ENCODE measurements around the gene DAP3. TPM values are rescaled to one million over a fixed set of nuclear protein-coding genes. Genes with fewer than 3 reads are reported as not detected.

The DAP3 gene
- total and polyA plus RNA-seq, 4 donors, result 50.0 to 101 (median 92.3) TPM

- WGBS, 2 donors, result 33 to 34% methylated on average over 11 of the region's 11 CpGs
- peak; percentile 12 for TF ChIP-seq CTCF (IDR thresholded peaks at IDR 0.05; ENCODE audit: control extremely low read depth, extremely low read depth)
- Histone ChIP-seq H3K4me3 (no peak overlapping the region), H3K4me1 (ENCODE audit: control insufficient read depth in 5 of 5, insufficient read depth in 5 of 5, low read length in 5 of 5) (peaks cover 0 to 19% (median 8%) of the 10 kb centered on the region in 5 donors), H3K27ac (ENCODE audit: low read depth in 1 of 2, low read length in 1 of 2) (peak overlapping the region in 1 of 2 donors; percentile 83), H3K9ac (ENCODE audit: insufficient read depth in 1 of 2, low read length in 2 of 2) (no peak overlapping the region), H3K27me3 (ENCODE audit: control insufficient read depth in 3 of 3, insufficient read depth in 3 of 3, low read length in 2 of 3) (no peaks in the 10 kb centered on the region), H3K36me3 (ENCODE audit: control insufficient read depth in 4 of 4, insufficient read depth in 4 of 4, low read length in 4 of 4) (no peaks in the 10 kb centered on the region), H3K9me3 (ENCODE audit: control insufficient read depth in 4 of 4, insufficient read depth in 3 of 4, low read length in 3 of 4) (no peaks in the 10 kb centered on the region)
- ATAC-seq (ENCODE audit: insufficient read depth, low FRiP score), result peak; percentile 87
- peak; percentile 44 to 87 (median 86) for DNase-seq
Measured at GRCh38 chr1:155648207-155649147, 40.4 kb upstream of the DAP3 start.

- H3K27ac ChIP-seq (ENCODE audit: low read depth in 1 of 2, low read length in 1 of 2), result no peak overlapping the region
- H3K4me3 ChIP-seq, result no peak overlapping the region
- no peak overlapping the region for H3K9ac ChIP-seq (ENCODE audit: insufficient read depth in 1 of 2, low read length in 2 of 2)
- TF ChIP-seq CTCF (IDR thresholded peaks at IDR 0.05; ENCODE audit: control extremely low read depth, extremely low read depth), result no peak
- no peaks in the 10 kb centered on the region for H3K27me3 ChIP-seq (ENCODE audit: control insufficient read depth in 3 of 3, insufficient read depth in 3 of 3, low read length in 2 of 3)
- no peaks in the 10 kb centered on the region for H3K36me3 ChIP-seq (ENCODE audit: control insufficient read depth in 4 of 4, insufficient read depth in 4 of 4, low read length in 4 of 4)
- ATAC-seq (ENCODE audit: insufficient read depth, low FRiP score) (no peak), DNase-seq (no peak)
- H3K4me1 ChIP-seq (ENCODE audit: control insufficient read depth in 5 of 5, insufficient read depth in 5 of 5, low read length in 5 of 5), result peaks cover 0 to 19% (median 8%) of the 10 kb centered on the region in 5 donors
- no peaks in the 10 kb centered on the region for H3K9me3 ChIP-seq (ENCODE audit: control insufficient read depth in 4 of 4, insufficient read depth in 3 of 4, low read length in 3 of 4)
Measured at GRCh38 chr1:155649676-155650075, 39.2 kb upstream of the DAP3 start.

GRCh38 chr1:155650231-155650757, 38.6 kb upstream of the DAP3 start:
- Histone ChIP-seq H3K4me3 (no peak overlapping the region), H3K9me3 (ENCODE audit: control insufficient read depth in 4 of 4, insufficient read depth in 3 of 4, low read length in 3 of 4) (no peaks in the 10 kb centered on the region), H3K9ac (ENCODE audit: insufficient read depth in 1 of 2, low read length in 2 of 2) (no peak overlapping the region), H3K27me3 (ENCODE audit: control insufficient read depth in 3 of 3, insufficient read depth in 3 of 3, low read length in 2 of 3) (no peaks in the 10 kb centered on the region), H3K27ac (ENCODE audit: low read depth in 1 of 2, low read length in 1 of 2) (peak overlapping the region in 1 of 2 donors; percentile 60), H3K4me1 (ENCODE audit: control insufficient read depth in 5 of 5, insufficient read depth in 5 of 5, low read length in 5 of 5) (peaks cover 0 to 19% (median 8%) of the 10 kb centered on the region in 5 donors), H3K36me3 (ENCODE audit: control insufficient read depth in 4 of 4, insufficient read depth in 4 of 4, low read length in 4 of 4) (no peaks in the 10 kb centered on the region)
- ATAC-seq (ENCODE audit: insufficient read depth, low FRiP score), result peak; percentile 8
- 74 to 81% methylated on average over 7 of the region's 7 CpGs for WGBS, 2 donors
- no peak for DNase-seq
- no peak for TF ChIP-seq CTCF (IDR thresholded peaks at IDR 0.05; ENCODE audit: control extremely low read depth, extremely low read depth)
